Chondrocyte (in vitro differentiated cells): ENCODE results near the gene NGEF. TPM values are rescaled to one million over a fixed set of nuclear protein-coding genes. Genes with fewer than 3 reads are reported as not detected.

Experiments
- DNase-seq: peaks from one replicate; pipeline ENCODE4 v3.0.0; 2021; ENCODE audit warnings: mixed read lengths, low spot score
- H3K27ac Mint-ChIP-seq: one replicate; pipeline ENCODE4 v1.8.0; 2021; ENCODE audit warnings: mild to moderate bottlenecking, moderate library complexity, mixed read lengths; ENCODE audit not compliant: unreplicated experiment
- H3K27me3 Mint-ChIP-seq: 2 replicates; pipeline ENCODE4 v1.8.0; 2021; ENCODE audit warnings: low read depth, mixed read lengths
- H3K36me3 Mint-ChIP-seq: 2 replicates; pipeline ENCODE4 v1.8.0; 2021; ENCODE audit warnings: low read depth, mixed read lengths
- H3K4me1 Mint-ChIP-seq: 2 replicates; pipeline ENCODE4 v1.8.0; 2021; ENCODE audit warnings: low read depth, mild to moderate bottlenecking, mixed read lengths
- H3K4me3 Mint-ChIP-seq: one replicate; pipeline ENCODE4 v1.8.0; 2021; ENCODE audit warnings: mild to moderate bottlenecking, moderate library complexity, mixed read lengths; ENCODE audit not compliant: unreplicated experiment
- H3K9me3 Mint-ChIP-seq: 2 replicates; pipeline ENCODE4 v1.8.0; 2021; ENCODE audit warnings: low read depth, mixed read lengths
- CTCF ChIP-seq: fragments of 200-600 bp; sonication (generic); IDR thresholded peaks from 2 replicates; pipeline ENCODE4 v1.5.0; 2021; ENCODE audit warnings: antibody characterized with exemption, mild to moderate bottlenecking, moderate library complexity
- total RNA-seq: library from RNA; stranded (reverse); gene quantifications from 3 replicates; pipeline ENCODE4 v1.2.1, GENCODE V29; 2021

The NGEF gene
- total RNA-seq, 1 donor from 2014 or later: 0.10 TPM

GRCh38 chr2:232842689-232843088, 170.4 kb downstream of the NGEF start:
- Mint-ChIP-seq H3K27ac (peak overlapping the region; percentile 71), H3K36me3 (peaks cover 25% of the 10 kb centered on the region), H3K4me1 (peaks cover 11% of the 10 kb centered on the region), H3K9me3 (no peaks in the 10 kb centered on the region), H3K4me3 (no peak overlapping the region), H3K27me3 (no peaks in the 10 kb centered on the region)
- no peak for TF ChIP-seq CTCF
- DNase-seq: no peak

GRCh38 chr2:232839411-232840079, 173.5 kb downstream of the NGEF start:
- Mint-ChIP-seq H3K27me3 (no peaks in the 10 kb centered on the region), H3K9me3 (no peaks in the 10 kb centered on the region), H3K36me3 (peaks cover 32% of the 10 kb centered on the region), H3K27ac (peak overlapping the region; percentile 76), H3K4me1 (peaks cover 15% of the 10 kb centered on the region), H3K4me3 (no peak overlapping the region)
- TF ChIP-seq CTCF: no peak
- no peak for DNase-seq

- no peaks in the 10 kb centered on the region for H3K27me3 Mint-ChIP-seq
- peak overlapping the region; percentile 3 for H3K27ac Mint-ChIP-seq
- no peak for DNase-seq
- no peaks in the 10 kb centered on the region for H3K9me3 Mint-ChIP-seq
- no peak for TF ChIP-seq CTCF
- no peak overlapping the region for H3K4me3 Mint-ChIP-seq
- H3K4me1 Mint-ChIP-seq: peaks cover 15% of the 10 kb centered on the region
- H3K36me3 Mint-ChIP-seq: peaks cover 35% of the 10 kb centered on the region
Observed at GRCh38 chr2:232838406-232838874, 174.6 kb downstream of the NGEF start.

GRCh38 chr2:232836934-232837333, 176.1 kb downstream of the NGEF start:
- no peaks in the 10 kb centered on the region for H3K9me3 Mint-ChIP-seq
- no peak overlapping the region for H3K4me3 Mint-ChIP-seq
- no peak for DNase-seq
- no peaks in the 10 kb centered on the region for H3K27me3 Mint-ChIP-seq
- TF ChIP-seq CTCF: no peak
- no peak overlapping the region for H3K27ac Mint-ChIP-seq
- H3K36me3 Mint-ChIP-seq: peaks cover 37% of the 10 kb centered on the region
- H3K4me1 Mint-ChIP-seq: peaks cover 18% of the 10 kb centered on the region

GRCh38 chr2:232835687-232836208, 177.3 kb downstream of the NGEF start:
- TF ChIP-seq CTCF: no peak
- H3K4me1 Mint-ChIP-seq: peaks cover 21% of the 10 kb centered on the region
- no peak for DNase-seq
- no peaks in the 10 kb centered on the region for H3K9me3 Mint-ChIP-seq
- no peak overlapping the region for H3K4me3 Mint-ChIP-seq
- peaks cover 39% of the 10 kb centered on the region for H3K36me3 Mint-ChIP-seq
- H3K27me3 Mint-ChIP-seq: no peaks in the 10 kb centered on the region
- H3K27ac Mint-ChIP-seq: no peak overlapping the region
